NK-92 treated with Interleukin-12 subunit alpha and Interleukin-12 subunit beta, amount 100 ng/mL, for 24 hours (cell line): ENCODE data around the gene SARS2.
"Not testable (repeated sequence)": the region's sequence is repeated elsewhere in the genome, so short reads cannot be mapped to it uniquely, and the experiment has no call there.

Source experiments
- DNase-seq: peaks from one replicate; lab custom pipeline; 2025; lab: John Stamatoyannopoulos, UW

SARS2 gene

DNA sequence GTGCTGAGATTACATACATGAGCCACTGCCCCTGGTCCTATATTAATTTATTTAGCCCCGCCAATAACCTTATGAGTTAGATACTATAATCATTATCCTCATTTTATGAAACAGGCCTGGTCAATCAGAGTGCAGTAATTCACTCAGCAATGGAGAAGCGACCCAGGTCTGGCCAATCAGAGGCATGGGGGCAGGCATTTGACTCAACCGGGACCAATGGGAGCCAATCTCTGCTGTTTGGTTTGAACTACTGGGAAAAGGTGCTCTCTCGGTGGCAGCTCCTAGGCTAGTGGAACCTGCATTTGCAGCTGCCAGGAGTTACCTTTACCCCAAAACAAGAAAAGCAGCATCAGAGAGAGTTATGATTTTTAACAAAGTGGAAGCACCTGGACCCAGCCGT lies 37.7 kb downstream of the SARS2 start:
- no peak for DNase-seq

DNA sequence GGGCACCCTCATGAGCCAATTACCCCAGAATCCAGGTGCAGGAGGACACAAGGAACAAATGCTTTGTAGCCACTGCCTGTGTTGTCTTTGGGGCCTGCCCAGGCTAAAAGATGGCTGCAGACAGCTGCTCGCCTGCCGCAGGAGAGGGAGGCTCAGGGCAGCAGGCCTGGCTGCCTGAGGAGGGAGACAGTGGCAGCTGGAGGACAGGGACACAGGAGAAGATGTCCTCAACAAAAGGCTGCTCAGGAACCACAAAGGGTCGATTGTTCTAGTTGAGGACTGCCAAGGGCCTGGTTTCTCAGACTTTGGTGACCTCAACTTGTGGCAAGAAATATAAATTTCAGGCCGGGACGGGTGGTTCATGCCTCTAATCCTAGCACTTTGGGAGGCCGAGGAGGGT lies 38.8 kb downstream of the SARS2 start:
- no peak for DNase-seq

- DNase-seq: no peak
Measured at GRCh38 chr19:38890686-38891085, 39.9 kb downstream of the SARS2 start.

DNA sequence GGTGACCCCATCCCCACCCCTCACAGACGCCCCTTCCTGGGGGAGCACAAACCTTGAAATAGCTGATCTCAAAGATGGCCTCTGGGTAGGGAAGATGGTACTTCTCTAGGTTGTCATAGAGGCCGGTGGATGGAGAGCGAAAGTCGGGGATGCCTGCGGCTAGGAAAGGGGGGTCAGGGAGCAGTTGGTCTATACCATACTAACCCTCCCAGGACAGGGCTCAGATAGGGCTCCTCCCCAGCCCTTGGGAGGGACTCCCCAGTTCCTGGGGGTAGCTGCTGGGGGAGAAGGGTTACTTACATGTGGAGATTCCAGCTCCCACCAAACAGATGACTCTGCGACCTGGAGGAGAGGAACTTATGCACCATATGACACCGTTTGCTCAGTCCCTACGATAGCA lies 40.8 kb downstream of the SARS2 start:
- DNase-seq: no peak

DNA sequence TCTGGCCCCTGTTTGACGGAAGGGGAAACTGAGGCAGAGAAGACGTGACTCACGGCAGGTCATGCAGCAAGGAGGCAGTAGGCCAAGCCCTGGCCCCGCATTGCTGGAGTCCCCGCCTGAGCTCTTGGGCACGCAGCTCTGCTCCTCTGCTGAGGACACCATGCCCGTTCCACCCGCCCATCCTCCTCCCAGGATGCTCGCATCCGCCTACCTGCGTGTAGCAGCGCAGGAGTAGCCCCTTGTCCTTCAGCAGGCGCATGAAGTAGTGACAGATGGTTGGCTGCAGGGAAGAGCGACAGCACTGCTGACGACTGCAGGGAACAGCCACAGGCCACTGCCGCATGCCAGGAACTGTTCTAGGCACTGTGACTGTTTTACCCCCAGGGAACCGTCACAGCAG lies 41.7 kb downstream of the SARS2 start:
- no peak for DNase-seq

DNA sequence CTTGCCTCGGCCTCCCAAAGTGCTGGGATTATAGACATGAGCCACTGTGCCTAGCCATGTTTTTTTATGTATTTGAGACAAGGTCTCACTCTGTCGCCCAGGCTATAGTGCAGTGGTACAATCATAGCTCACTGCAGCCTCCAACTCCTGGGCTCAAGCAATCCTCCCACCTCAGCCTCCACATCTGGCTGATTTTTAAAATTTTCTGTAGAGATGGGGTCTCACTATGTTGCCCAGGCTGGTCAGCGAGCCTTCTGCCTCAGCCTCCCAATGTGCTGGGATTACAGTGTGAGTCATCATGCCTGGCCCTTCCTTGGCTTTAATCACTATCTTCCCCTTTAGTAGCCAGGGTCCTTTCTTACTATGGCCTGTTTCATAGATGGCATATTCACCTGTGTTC lies 45.9 kb downstream of the SARS2 start:
- not testable (repeated sequence) for DNase-seq

DNA sequence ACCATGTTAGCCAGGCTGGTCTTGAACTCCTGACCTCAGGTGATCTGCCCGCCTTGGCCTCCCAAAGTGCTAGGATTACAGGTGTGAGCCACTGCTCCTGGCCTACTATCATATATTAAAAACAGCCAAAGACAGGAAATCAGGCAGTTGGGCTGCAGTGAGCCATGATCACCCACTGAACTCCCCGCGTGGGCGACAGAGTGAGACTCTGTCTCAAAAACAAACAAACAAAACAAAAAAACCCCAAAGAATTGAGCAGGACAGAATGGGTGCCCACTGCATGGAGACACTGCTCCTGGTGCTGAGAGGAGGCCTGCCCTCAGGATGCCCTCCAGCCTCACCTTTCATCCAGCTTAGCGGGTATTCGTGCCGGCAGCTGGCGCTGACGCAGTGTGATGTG lies 47.3 kb downstream of the SARS2 start:
- DNase-seq: no peak

DNA sequence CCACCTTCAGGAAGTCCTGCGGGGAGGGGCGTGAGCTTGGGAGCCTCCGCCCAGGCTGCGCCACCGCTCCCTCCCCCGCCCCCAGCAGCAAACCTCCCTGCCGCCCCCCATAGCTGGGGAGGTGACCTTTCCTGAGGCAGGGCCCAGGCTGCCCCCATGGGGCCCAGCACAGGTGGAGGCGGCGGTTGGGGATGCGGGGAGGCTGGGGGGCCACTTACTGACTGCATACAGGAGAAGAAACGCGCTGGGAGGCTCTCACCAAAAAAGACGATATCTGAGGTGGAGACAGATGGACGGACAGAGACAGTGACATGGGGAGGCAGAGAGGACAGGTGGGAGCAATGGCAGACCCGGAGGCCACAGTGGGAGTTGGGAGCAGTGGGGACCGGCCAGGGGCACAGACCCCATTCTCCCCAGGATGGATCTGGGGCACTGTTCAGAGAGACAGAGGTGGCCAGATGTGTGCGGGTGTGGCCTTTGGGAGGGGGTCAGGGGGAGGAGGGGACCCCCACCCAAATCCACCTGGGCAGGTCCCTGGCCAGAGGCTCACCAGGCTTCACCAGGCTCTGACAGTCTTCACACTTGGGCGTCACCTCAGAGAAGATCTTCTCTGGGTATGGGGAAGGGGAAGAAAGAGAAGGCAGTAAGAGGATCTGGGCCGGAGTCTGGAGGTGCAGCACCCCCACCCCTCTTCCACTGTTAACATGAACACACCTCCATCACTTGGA lies 49.5 kb downstream of the SARS2 start:
- DNase-seq: no peak

DNA sequence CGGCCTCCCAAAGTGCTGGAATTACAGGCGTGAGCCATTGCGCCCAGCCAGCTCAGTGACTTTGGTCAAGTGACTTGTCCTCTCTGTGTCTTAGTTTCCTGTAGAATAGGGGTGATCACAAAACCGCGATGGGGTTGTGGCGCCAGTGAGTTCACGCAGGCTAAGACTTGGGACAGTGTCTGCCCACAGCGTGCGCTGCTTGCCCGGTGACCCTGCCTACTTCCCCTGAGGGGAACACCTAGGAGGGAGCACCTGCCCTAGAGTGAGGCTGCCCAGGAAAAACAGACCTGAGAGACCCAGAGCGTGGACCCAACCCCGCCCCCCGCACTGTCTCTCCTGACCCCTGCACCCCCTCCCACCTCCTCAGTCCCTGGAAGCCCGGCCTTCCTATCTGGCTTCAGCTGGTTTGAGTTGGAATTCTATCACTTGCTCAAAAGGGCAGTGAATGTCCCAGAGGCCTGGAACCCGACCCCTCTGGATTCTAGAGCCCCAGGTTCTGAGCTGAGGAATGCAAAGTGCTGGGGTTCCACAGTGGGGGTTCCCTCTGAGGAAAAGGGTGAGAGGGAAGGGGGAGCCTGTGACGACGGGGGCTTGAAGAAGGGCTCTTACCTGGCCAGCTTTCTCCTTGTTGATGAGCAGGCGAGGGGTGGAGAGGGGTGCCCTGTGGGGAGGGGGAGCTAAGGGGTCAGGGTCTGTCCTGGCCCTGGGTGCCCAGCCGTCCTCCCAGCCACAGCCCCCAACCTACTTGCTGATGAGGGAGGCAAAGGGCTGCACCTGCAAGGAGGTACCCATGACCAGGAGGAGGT lies 50.3 kb downstream of the SARS2 start:
- no peak for DNase-seq

DNA sequence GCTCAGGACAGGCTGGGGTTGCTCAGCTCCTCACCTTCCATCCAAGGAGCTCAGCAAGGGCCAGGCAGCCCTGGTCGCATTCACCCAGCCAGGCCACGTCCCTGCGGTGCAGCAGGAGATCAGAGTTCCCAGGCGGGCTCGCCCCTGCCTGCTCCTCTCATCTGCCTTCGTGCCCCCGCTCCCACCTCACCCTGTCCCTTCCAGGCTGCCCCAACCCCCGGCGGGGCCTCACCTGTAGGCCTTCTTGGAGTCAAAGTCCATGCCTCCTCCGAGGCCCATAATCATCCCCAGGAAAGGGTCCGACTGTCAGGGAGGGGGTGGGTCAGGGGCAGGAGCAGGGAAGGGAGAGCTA lies 51.2 kb downstream of the SARS2 start:
- no peak for DNase-seq

DNA sequence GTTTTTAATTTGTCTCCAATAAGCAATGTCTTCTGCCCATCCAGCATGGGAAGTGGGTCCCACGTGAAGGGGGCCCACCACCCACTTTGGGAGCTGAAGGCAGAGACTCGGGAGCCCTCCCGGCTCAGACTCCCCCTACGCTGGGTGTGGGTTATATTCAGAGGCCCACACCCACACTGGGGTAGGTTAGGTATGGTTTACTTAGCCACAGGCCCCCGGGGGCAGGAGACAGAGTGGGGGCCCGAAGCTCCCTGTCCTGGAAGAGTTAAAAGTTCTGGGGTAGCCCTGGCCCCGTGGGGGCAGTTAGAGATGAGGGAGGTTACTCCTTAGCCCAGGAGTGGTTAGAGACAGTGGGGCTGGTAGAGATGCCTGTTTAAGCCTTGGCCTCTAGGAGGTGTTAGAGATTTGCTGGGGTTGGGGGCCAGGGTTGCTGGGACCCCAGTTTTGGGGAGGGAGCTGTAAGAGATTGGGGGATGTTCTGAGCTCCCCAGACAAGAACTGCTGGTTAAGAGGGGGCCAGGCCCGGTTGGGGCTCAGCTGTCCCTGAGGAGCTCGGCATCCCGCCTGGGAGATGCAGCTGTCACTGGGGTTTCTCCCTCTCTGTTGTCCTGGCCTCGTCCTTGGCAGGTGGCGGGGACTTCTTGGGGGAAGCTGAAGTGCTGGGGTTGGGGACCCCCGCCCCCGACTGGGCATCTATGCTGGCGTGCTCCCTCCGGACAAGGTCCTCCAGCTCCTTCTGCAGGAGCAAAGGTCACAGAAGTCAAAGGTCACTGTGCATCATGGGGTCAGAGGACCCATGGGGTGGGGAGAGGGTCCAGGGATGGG lies 51.8 kb downstream of the SARS2 start:
- DNase-seq: no peak

- peak; percentile 69 for DNase-seq
Measured at GRCh38 chr19:38877781-38878574, 52.6 kb downstream of the SARS2 start, which contains the start of gene RINL. Gene RINL, minus strand, starts transcription at chr19:38878275. Its CDS starts 1,533 bp downstream, at chr19:38876742.

- no peak for DNase-seq
Measured at GRCh38 chr19:38875656-38876395, 54.7 kb downstream of the SARS2 start.

DNA sequence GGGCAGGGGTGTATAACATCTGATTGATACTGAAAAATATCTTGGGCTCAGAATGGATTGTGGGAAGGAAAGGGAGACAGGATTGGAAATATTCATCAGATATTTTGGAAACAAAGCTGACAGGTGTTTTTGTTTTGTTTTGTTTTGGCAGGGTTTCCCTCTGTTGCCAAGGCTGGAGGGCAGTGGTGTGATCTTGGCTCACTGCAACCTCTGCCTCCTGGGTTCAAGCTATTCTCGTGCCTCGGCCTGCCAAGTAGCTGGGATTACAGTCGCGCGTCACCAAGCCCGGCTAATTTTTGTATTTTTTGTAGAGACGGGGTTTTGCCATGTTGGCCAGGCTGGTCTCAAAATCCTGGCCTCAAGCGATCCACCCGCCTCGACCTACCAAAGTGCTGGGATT lies 57.2 kb downstream of the SARS2 start:
- DNase-seq: not testable (repeated sequence)

- DNase-seq: no peak
Measured at GRCh38 chr19:38870612-38871011, 60.0 kb downstream of the SARS2 start.

DNA sequence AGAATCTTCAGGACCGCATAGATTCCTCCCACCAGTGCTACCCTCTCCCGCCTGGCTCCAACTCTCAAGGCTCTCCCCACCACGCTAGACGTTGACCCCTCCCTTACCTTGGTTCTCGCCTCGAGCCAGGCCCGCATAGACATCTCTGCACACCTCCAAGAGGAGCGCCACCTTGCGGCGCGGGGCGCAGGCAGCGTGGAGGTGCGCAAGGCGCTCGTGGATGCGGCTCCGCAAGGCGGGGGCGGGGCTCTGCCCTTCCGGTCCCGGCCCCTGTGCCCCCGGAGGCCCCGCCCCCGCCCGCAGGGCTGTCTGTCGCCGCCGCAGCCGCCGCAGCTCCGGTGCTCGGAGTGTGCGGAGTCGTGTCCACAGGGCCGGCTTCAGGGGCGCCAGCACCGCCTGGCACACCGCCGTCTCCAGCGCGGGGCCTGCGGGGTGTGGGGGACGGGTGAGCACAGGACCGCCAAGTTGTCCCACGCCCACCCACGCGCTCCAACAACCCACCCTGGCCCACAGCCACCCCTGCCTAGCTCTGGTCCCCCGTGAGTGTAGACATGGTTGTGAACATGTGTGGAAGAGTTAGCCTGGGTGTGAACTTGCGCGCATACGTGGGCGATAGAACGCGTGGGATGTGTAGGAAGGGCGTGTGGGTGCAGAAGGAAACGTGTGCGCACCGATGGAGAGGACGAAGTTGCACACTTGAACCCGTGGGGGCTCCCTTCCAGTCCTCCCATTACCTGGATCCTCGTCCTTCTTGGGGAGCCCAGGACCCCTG lies 60.5 kb downstream of the SARS2 start:
- no peak for DNase-seq

GRCh38 chr19:38869160-38869835 lies 61.3 kb downstream of the SARS2 start:
- no peak for DNase-seq

GRCh38 chr19:38868551-38868950 lies 62.0 kb downstream of the SARS2 start:
- no peak for DNase-seq

DNA sequence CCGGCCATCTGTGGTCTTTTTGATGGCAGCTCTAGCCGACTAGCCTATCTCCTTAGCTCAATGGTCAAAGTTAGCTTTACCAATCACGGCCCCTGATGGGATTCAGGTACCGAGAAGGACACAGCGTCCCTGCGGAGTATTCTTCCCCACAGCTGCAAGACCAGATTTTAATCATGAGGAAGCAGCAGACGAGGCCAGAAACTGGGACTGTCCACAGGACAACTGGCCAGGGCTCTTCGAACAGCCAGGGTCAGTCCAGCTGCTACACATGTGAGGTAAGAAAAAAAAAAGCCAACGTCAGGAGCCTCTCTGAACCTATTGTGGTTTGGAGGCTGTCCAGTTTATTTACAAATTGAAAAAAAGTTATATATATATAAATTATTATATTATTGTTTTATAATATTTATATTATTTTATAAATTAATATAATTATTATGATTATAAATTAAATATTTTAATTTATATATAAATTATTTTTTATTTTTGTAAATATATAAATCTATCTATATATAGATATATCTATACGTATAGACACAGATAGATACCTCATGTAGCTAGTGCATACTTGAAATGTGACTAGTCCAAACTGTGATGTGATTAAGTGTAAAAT lies 63.3 kb downstream of the SARS2 start:
- DNase-seq: no peak
